ENCODE results near the gene ESPNL. TPM values are rescaled to one million over a fixed set of nuclear protein-coding genes. Genes with fewer than 3 reads are reported as not detected.

ESPNL gene
- total RNA-seq, 2 donors from 2014 or later = 0.15 to 0.86 TPM

GRCh38 chr2:238131761-238132462, 31.8 kb downstream of the ESPNL start:
- no peak for DNase-seq
- no peaks in the 10 kb centered on the region for H3K9me3 Mint-ChIP-seq
- H3K4me1 ChIP-seq (ENCODE audit: control insufficient read depth, insufficient read depth, low read length) = no peaks in the 10 kb centered on the region
- H3K36me3 ChIP-seq (ENCODE audit: control insufficient read depth, insufficient read depth, low read length) = no peaks in the 10 kb centered on the region
- no peak overlapping the region for H3K4me3 Mint-ChIP-seq
- H3K27me3 ChIP-seq (ENCODE audit: control insufficient read depth, insufficient read depth, low read length, poor library complexity, severe bottlenecking) = no peaks in the 10 kb centered on the region
- no peaks in the 10 kb centered on the region for H3K9me3 ChIP-seq (ENCODE audit: control insufficient read depth, low read length)
- H3K36me3 Mint-ChIP-seq (ENCODE audit: low read depth) = no peaks in the 10 kb centered on the region
- H3K27ac ChIP-seq (ENCODE audit: low read depth, low read length) = no peak overlapping the region
- 89 to 90% methylated on average over 8 to 14 of the region's 14 CpGs for WGBS, 2 experiments (ENCODE audit: insufficient coverage in 1 of 2, insufficient read length in 1 of 2)
- no peaks in the 10 kb centered on the region for H3K4me1 Mint-ChIP-seq
- H3K9ac ChIP-seq (ENCODE audit: extremely low read depth, low read length, poor library complexity, severe bottlenecking) = no peak overlapping the region
- H3K27me3 Mint-ChIP-seq (ENCODE audit: insufficient read depth) = no peaks in the 10 kb centered on the region
- H3K4me3 ChIP-seq (ENCODE audit: low read length) = no peak overlapping the region
- no peak for TF ChIP-seq CTCF (conservative IDR thresholded peaks at IDR 0.05)
- H3K27ac Mint-ChIP-seq = no peak overlapping the region

- H3K9me3 ChIP-seq (ENCODE audit: control insufficient read depth, low read length) = no peaks in the 10 kb centered on the region
- H3K27ac Mint-ChIP-seq = no peak overlapping the region
- H3K36me3 Mint-ChIP-seq (ENCODE audit: low read depth) = no peaks in the 10 kb centered on the region
- no peak overlapping the region for H3K9ac ChIP-seq (ENCODE audit: extremely low read depth, low read length, poor library complexity, severe bottlenecking)
- H3K9me3 Mint-ChIP-seq = no peaks in the 10 kb centered on the region
- H3K27me3 ChIP-seq (ENCODE audit: control insufficient read depth, insufficient read depth, low read length, poor library complexity, severe bottlenecking) = no peaks in the 10 kb centered on the region
- H3K4me3 ChIP-seq (ENCODE audit: low read length) = no peak overlapping the region
- H3K36me3 ChIP-seq (ENCODE audit: control insufficient read depth, insufficient read depth, low read length) = no peaks in the 10 kb centered on the region
- H3K27ac ChIP-seq (ENCODE audit: low read depth, low read length) = no peak overlapping the region
- no peaks in the 10 kb centered on the region for H3K4me1 ChIP-seq (ENCODE audit: control insufficient read depth, insufficient read depth, low read length)
- WGBS, 2 experiments (ENCODE audit: insufficient coverage in 1 of 2, insufficient read length in 1 of 2) = 90 to 96% methylated on average over 15 to 23 of the region's 23 CpGs
- H3K4me1 Mint-ChIP-seq = no peaks in the 10 kb centered on the region
- no peak for DNase-seq
- H3K27me3 Mint-ChIP-seq (ENCODE audit: insufficient read depth) = no peaks in the 10 kb centered on the region
- H3K4me3 Mint-ChIP-seq = no peak overlapping the region
- TF ChIP-seq CTCF (conservative IDR thresholded peaks at IDR 0.05) = no peak
Observed at GRCh38 chr2:238132463-238133450, 32.6 kb downstream of the ESPNL start.

GRCh38 chr2:238133499-238134392, 33.6 kb downstream of the ESPNL start:
- Mint-ChIP-seq H3K27me3 (ENCODE audit: insufficient read depth) (no peaks in the 10 kb centered on the region), H3K9me3 (no peaks in the 10 kb centered on the region), H3K27ac (no peak overlapping the region), H3K36me3 (ENCODE audit: low read depth) (no peaks in the 10 kb centered on the region), H3K4me1 (no peaks in the 10 kb centered on the region), H3K4me3 (no peak overlapping the region)
- Histone ChIP-seq H3K9ac (ENCODE audit: extremely low read depth, low read length, poor library complexity, severe bottlenecking) (no peak overlapping the region), H3K4me3 (ENCODE audit: low read length) (no peak overlapping the region), H3K9me3 (ENCODE audit: control insufficient read depth, low read length) (no peaks in the 10 kb centered on the region), H3K27ac (ENCODE audit: low read depth, low read length) (no peak overlapping the region), H3K4me1 (ENCODE audit: control insufficient read depth, insufficient read depth, low read length) (no peaks in the 10 kb centered on the region), H3K27me3 (ENCODE audit: control insufficient read depth, insufficient read depth, low read length, poor library complexity, severe bottlenecking) (no peaks in the 10 kb centered on the region), H3K36me3 (ENCODE audit: control insufficient read depth, insufficient read depth, low read length) (no peaks in the 10 kb centered on the region)
- TF ChIP-seq CTCF (conservative IDR thresholded peaks at IDR 0.05) = peak; percentile 52
- DNase-seq = no peak
- 85 to 87% methylated on average over 8 to 14 of the region's 14 CpGs for WGBS, 2 experiments (ENCODE audit: insufficient coverage in 1 of 2, insufficient read length in 1 of 2)

All from endodermal cell (in vitro differentiated cells).